ENCODE data around the gene SOX13.

Gene SOX13

GRCh38 chr1:204080163-204080903, 7.4 kb downstream of the SOX13 start:
- TF ChIP-seq CTCF (conservative IDR thresholded peaks at IDR 0.05; ENCODE audit: low read depth, low read length): no peak
- Histone ChIP-seq H2AFZ (ENCODE audit: low read depth) (no peak overlapping the region), H3K79me2 (ENCODE audit: insufficient read depth, low read depth) (no peaks in the 10 kb centered on the region), H3K4me1 (ENCODE audit: low read depth, poor library complexity, severe bottlenecking) (no peaks in the 10 kb centered on the region), H3K36me3 (ENCODE audit: insufficient read depth) (no peaks in the 10 kb centered on the region), H3K27ac (no peak overlapping the region), H3K27me3 (ENCODE audit: insufficient read depth, low read depth) (no peaks in the 10 kb centered on the region), H3K9ac (no peak overlapping the region), H4K20me1 (ENCODE audit: insufficient read depth) (no peaks in the 10 kb centered on the region), H3K4me2 (no peak overlapping the region), H3K4me3 (IDR thresholded peaks at IDR 0.05; ENCODE audit: insufficient read depth, low read depth, low read length) (no peak overlapping the region)

DNA sequence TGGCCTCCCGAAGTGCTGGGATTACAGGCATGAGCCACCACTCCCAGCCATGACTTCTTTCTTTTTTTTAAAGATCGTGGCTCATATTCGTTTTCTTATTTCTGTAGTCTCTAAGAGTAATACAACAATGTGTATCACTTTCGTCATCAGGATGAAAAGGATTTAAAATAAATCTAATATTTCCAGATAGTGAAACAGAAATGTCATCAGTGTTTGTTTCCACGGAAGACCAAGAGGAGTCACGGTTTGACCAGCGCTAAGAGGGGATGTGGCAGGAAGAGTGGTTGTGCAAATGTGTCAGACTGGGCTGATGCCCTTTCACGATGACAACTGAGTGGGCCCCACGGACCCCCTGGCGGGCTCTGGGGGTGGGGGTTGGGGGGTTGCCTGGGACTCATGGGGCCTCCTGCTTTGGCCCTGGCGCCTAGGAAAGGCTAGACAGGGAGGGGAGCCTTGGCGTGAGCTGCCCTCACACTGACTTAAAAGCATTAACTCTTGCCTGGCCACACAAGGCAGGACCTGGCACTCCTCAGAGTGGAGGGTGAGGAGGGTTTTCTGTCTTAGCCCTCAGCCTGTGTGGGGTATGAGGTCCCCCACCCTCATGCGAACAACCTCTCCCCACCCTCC, 8.4 kb downstream of the SOX13 start:
- H3K79me2 ChIP-seq (ENCODE audit: insufficient read depth, low read depth): no peaks in the 10 kb centered on the region
- no peaks in the 10 kb centered on the region for H3K4me1 ChIP-seq (ENCODE audit: low read depth, poor library complexity, severe bottlenecking)
- TF ChIP-seq CTCF (conservative IDR thresholded peaks at IDR 0.05; ENCODE audit: low read depth, low read length): no peak
- no peak overlapping the region for H3K4me3 ChIP-seq (IDR thresholded peaks at IDR 0.05; ENCODE audit: insufficient read depth, low read depth, low read length)
- H3K27ac ChIP-seq: no peak overlapping the region
- no peaks in the 10 kb centered on the region for H3K36me3 ChIP-seq (ENCODE audit: insufficient read depth)
- H3K9ac ChIP-seq: no peak overlapping the region
- no peak overlapping the region for H3K4me2 ChIP-seq
- no peaks in the 10 kb centered on the region for H3K27me3 ChIP-seq (ENCODE audit: insufficient read depth, low read depth)
- H4K20me1 ChIP-seq (ENCODE audit: insufficient read depth): no peaks in the 10 kb centered on the region
- no peak overlapping the region for H2AFZ ChIP-seq (ENCODE audit: low read depth)

DNA sequence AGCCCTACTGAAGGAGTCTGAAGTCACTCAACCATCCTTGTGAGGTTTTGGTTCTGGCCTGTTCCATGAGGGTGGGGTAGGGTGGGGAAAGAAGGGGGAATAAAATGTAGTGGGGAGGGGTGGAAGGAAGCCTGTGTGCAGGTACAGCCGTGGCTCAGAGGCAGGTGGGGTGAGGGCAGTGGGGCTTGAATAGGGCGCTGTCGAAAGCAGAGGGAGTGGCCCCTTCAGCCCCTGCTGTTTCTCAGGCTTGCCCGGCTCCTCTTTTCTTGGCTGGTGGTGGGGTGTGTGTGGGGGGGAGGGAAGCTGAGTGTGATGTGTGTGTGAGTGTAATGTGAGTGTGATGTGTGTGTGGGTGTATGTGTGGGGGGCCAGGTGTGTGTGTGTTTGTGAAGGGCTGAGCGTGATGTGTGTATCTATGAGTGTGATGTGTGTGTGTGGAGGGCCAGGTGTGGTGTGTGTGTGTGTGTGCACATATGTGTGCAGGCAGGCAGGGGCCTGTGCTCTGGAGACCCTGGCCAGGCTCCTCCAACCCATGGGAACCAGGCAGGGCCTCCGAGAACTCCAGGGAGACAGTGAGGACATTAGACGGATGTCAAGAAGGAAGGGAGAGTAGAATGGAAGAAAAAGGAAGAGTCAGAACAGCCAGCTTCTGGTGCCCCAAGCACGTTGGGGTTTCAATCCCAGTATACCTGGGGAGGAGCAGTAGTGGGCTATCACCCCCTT, 9.0 kb downstream of the SOX13 start:
- no peak overlapping the region for H3K27ac ChIP-seq
- no peak overlapping the region for H2AFZ ChIP-seq (ENCODE audit: low read depth)
- no peak overlapping the region for H3K9ac ChIP-seq
- H3K4me3 ChIP-seq (IDR thresholded peaks at IDR 0.05; ENCODE audit: insufficient read depth, low read depth, low read length): no peak overlapping the region
- no peaks in the 10 kb centered on the region for H3K4me1 ChIP-seq (ENCODE audit: low read depth, poor library complexity, severe bottlenecking)
- no peak overlapping the region for H3K4me2 ChIP-seq
- no peaks in the 10 kb centered on the region for H3K27me3 ChIP-seq (ENCODE audit: insufficient read depth, low read depth)
- H4K20me1 ChIP-seq (ENCODE audit: insufficient read depth): no peaks in the 10 kb centered on the region
- TF ChIP-seq CTCF (conservative IDR thresholded peaks at IDR 0.05; ENCODE audit: low read depth, low read length): no peak
- no peaks in the 10 kb centered on the region for H3K36me3 ChIP-seq (ENCODE audit: insufficient read depth)
- H3K79me2 ChIP-seq (ENCODE audit: insufficient read depth, low read depth): no peaks in the 10 kb centered on the region

GRCh38 chr1:204083491-204083890, 10.6 kb downstream of the SOX13 start:
- Histone ChIP-seq H3K27me3 (ENCODE audit: insufficient read depth, low read depth) (no peaks in the 10 kb centered on the region), H3K27ac (no peak overlapping the region), H3K36me3 (ENCODE audit: insufficient read depth) (no peaks in the 10 kb centered on the region), H3K79me2 (ENCODE audit: insufficient read depth, low read depth) (no peaks in the 10 kb centered on the region), H3K9ac (no peak overlapping the region), H3K4me3 (IDR thresholded peaks at IDR 0.05; ENCODE audit: insufficient read depth, low read depth, low read length) (no peak overlapping the region), H3K4me2 (no peak overlapping the region), H4K20me1 (ENCODE audit: insufficient read depth) (no peaks in the 10 kb centered on the region), H3K4me1 (ENCODE audit: low read depth, poor library complexity, severe bottlenecking) (no peaks in the 10 kb centered on the region), H2AFZ (ENCODE audit: low read depth) (no peak overlapping the region)
- no peak for TF ChIP-seq CTCF (conservative IDR thresholded peaks at IDR 0.05; ENCODE audit: low read depth, low read length)
